ENCODE measurements around the gene KCNC4.

The KCNC4 gene

GRCh38 chr1:110209715-110210603 lies at the start of gene KCNC4:
Gene KCNC4 (plus strand): TSS chr1:110210314. CDS start chr1:110211500, 1,186 bp downstream.
- DNase-seq (ENCODE audit: low read depth): peak; percentile 75

- DNase-seq (ENCODE audit: low read depth): no peak
These were observed 49.5 kb upstream of the KCNC4 start for GRCh38 chr1:110160538-110161100.

- no peak for DNase-seq (ENCODE audit: low read depth)
These were observed 48.9 kb upstream of the KCNC4 start for GRCh38 chr1:110161165-110161564.

DNA sequence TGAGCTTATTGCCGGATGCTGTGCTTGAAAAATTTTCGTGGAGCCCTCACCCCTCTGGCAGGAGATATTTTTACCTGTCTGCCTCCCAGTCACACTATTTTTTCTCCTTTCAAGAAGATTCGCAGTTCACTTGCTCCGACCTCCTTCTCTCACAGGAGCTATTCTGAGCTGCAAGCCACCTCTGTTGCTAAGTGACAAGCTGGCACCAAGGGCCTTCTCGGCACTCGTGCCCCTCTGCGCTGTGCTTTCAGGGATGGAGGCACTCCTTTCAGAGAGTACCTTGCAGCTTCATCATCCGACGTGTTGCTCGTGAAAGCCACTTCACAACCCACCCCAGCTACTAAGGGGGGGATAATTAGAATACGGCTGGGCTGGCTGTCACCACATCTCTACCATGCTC lies 48.3 kb upstream of the KCNC4 start:
- DNase-seq (ENCODE audit: low read depth): no peak

- DNase-seq (ENCODE audit: low read depth): no peak
These were observed 46.5 kb upstream of the KCNC4 start for GRCh38 chr1:110163591-110163990.

GRCh38 chr1:110164725-110165350 lies 45.3 kb upstream of the KCNC4 start:
- no peak for DNase-seq (ENCODE audit: low read depth)

GRCh38 chr1:110165761-110166231 lies 44.3 kb upstream of the KCNC4 start:
- DNase-seq (ENCODE audit: low read depth): no peak

GRCh38 chr1:110166861-110167260 lies 43.3 kb upstream of the KCNC4 start:
- no peak for DNase-seq (ENCODE audit: low read depth)

DNA sequence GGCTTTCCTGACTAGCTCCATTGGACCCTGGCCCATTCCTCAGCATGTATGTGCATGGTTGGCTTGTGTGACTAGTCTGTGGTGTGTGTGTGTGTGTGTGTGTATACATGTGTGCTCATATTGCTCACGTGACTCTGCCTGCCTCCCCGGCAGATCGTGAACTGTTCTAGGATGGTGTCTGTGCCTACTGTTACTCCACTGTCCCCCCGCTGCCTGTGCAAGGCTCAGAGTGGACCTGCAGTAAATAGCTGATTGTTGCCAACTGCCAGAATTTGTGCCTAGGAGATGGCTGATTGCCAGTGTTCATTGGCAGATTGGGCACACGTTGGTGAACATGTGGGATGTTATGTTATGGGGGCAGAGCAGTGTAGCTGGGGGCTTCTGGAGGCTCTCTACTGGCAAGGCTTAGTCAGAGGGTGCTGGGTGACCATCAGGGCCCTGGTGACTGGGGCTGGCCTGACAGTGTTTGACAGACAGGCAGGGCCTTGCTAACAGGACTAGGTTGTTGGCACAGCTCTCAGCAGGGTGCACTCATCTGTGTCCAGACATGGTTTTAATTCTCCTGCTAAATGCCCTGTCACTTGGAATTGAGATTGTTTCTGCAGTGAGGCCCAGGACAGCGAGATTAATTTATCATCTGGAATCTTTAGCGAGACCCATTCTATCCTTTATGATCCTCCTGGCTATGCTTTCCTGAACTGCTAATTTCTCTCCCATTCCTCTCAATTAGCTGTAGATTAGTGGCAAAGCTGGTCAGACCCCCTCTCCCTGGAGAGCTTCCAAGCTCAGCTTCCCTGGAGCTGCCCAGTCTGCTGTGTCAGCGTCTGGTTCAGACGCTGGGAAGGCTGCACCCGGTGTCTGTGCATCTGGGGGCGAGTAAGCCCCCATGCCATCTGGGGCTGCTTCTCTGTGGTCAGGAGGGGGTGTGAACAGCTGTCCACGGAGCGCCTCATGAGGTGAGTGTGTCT lies 39.1 kb upstream of the KCNC4 start:
- DNase-seq (ENCODE audit: low read depth): no peak

DNA sequence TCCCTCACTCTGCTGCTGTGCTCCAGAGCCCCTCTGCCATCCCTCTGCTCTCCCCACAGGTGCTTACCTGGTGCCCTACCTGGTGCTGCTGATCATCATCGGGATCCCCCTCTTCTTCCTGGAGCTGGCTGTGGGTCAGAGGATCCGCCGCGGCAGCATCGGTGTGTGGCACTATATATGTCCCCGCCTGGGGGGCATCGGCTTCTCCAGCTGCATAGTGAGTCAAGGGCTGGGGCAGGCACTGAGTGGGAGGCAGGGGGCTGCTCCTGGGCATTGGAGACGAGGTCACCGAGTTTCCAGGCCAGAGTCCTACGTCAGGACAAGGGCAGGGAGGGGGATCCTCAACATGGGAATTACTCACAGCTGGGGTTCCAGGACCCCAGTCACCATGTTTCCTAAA lies 38.1 kb upstream of the KCNC4 start:
- DNase-seq (ENCODE audit: low read depth): no peak

GRCh38 chr1:110173466-110174105 lies 36.5 kb upstream of the KCNC4 start:
- DNase-seq (ENCODE audit: low read depth): no peak

- DNase-seq (ENCODE audit: low read depth): no peak
These were observed 35.2 kb upstream of the KCNC4 start for GRCh38 chr1:110174961-110175360.

- DNase-seq (ENCODE audit: low read depth): no peak
These were observed 33.7 kb upstream of the KCNC4 start for GRCh38 chr1:110176299-110176956.

GRCh38 chr1:110177775-110178174 lies 32.3 kb upstream of the KCNC4 start:
- DNase-seq (ENCODE audit: low read depth): no peak

DNA sequence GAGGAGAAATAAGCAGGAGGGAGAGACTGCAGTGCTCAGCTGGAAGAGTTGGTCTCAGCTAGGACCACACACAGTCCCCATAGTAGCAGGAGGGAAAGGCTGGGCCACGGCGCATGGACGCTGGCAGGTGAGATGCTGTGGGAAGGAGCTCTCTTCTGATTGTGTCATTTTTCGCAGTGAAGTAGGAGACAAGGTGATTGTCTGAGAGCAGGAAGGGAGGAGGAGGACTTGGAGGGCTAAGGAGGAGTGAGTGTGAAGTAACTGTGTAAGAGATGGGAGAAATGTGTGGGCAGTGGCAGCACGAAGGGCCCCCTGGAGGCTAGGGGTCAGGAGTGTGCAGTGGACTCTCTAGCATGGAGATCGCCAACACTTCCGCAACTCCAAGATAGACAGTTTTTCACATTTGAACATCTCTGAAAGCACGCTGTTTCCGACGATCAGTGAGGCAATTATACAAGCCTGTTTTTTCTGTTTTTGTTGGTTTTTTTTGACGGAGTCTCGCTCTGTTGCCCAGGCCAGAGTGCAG lies 26.4 kb upstream of the KCNC4 start:
- no peak for DNase-seq (ENCODE audit: low read depth)

- no peak for DNase-seq (ENCODE audit: low read depth)
These were observed 25.7 kb upstream of the KCNC4 start for GRCh38 chr1:110184446-110184845.

DNA sequence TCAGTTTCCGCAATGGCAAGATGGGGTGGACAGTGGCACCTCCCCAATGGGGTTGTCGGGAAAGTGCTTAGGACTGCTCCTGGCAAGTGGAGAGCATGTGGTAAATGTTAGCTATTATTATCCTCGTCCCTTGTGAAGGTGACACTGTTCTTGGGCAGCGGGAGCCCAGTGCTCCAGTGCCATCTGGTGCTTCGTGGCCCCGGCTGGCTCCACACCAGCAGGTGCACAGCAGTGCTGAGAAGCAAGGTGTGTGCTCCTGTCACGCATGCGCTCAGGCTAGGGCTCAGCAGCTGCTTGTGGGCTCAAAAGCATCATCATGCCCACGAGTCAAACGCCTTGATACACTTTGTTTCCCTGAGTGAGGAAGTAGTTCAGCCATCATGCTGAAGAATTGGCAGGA lies 24.9 kb upstream of the KCNC4 start:
- no peak for DNase-seq (ENCODE audit: low read depth)

DNA sequence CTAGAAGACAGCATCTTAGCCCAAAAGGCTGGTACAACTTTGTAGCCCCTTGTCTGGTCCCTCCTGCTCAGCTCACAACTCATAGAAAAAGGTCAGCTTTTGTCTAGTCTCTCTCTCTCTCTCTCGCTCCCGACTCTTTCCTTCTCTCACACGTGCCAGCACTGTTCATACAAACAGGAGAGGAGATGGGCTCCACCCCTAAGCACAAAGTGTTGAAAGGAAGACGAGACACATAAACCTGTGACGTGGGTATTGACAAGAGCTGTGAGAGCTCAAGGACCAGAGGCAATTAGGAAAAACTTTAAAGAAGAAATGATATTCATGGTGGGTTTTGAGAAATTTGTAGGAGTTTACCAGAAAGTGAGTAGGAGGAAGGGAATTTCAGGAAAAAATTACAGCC lies 23.6 kb upstream of the KCNC4 start:
- no peak for DNase-seq (ENCODE audit: low read depth)

GRCh38 chr1:110187139-110187890 lies 22.8 kb upstream of the KCNC4 start:
- no peak for DNase-seq (ENCODE audit: low read depth)
